ENCODE measurements around the gene LDLRAP1. TPM values are rescaled to one million over a fixed set of nuclear protein-coding genes. Genes with fewer than 3 reads are reported as not detected.

The LDLRAP1 gene
- total and polyA plus RNA-seq, 2 experiments from 2014 or later = 9.6 to 22.7 TPM

DNA sequence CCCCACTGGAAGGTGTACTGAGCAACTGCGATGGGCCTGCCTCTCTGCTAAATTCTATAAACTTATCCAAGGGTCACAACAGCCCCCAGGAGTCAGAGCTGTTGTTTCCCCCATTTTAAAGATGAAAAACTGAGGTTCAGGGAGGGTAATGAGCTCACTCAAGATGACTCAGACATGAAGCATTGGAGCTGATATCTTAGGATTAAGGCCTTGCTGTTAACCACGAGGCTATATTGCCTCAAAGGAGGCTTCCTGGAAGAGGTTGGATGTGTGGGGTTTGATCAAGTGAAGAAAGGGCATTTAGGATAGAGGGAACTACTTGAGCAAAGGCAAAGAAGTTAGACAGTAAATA is 6.7 kb downstream of the LDLRAP1 start:
- 0 out of 2 replicates have a peak, but pooled peaks cover 1% of the 10 kb centered on the region for H3K4me1 ChIP-seq (ENCODE audit: insufficient read depth)
- Mint-ChIP-seq H3K36me3 (ENCODE audit: low read depth) (no peaks in the 10 kb centered on the region), H3K4me1 (peaks cover 5% of the 10 kb centered on the region), H3K4me3 (no peak overlapping the region), H3K27ac (no peak overlapping the region), H3K9me3 (no peaks in the 10 kb centered on the region; the same call in 2 of the 3 replicates), H3K27me3 (ENCODE audit: insufficient read depth, low read depth, poor library complexity) (peaks cover 2% of the 10 kb centered on the region)
- TF ChIP-seq NANOG (IDR thresholded peaks at IDR 0.05; ENCODE audit: borderline replicate concordance) (no peak), ZNF114 (CRISPR knock-in tag; IDR thresholded peaks at IDR 0.05) (no peak)
- TF ChIP-seq, protein P1, sequence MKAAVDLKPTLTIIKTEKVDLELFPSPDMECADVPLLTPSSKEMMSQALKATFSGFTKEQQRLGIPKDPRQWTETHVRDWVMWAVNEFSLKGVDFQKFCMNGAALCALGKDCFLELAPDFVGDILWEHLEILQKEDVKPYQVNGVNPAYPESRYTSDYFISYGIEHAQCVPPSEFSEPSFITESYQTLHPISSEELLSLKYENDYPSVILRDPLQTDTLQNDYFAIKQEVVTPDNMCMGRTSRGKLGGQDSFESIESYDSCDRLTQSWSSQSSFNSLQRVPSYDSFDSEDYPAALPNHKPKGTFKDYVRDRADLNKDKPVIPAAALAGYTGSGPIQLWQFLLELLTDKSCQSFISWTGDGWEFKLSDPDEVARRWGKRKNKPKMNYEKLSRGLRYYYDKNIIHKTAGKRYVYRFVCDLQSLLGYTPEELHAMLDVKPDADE (IDR thresholded peaks at IDR 0.05) = no peak
- TF ChIP-seq, protein P2, sequence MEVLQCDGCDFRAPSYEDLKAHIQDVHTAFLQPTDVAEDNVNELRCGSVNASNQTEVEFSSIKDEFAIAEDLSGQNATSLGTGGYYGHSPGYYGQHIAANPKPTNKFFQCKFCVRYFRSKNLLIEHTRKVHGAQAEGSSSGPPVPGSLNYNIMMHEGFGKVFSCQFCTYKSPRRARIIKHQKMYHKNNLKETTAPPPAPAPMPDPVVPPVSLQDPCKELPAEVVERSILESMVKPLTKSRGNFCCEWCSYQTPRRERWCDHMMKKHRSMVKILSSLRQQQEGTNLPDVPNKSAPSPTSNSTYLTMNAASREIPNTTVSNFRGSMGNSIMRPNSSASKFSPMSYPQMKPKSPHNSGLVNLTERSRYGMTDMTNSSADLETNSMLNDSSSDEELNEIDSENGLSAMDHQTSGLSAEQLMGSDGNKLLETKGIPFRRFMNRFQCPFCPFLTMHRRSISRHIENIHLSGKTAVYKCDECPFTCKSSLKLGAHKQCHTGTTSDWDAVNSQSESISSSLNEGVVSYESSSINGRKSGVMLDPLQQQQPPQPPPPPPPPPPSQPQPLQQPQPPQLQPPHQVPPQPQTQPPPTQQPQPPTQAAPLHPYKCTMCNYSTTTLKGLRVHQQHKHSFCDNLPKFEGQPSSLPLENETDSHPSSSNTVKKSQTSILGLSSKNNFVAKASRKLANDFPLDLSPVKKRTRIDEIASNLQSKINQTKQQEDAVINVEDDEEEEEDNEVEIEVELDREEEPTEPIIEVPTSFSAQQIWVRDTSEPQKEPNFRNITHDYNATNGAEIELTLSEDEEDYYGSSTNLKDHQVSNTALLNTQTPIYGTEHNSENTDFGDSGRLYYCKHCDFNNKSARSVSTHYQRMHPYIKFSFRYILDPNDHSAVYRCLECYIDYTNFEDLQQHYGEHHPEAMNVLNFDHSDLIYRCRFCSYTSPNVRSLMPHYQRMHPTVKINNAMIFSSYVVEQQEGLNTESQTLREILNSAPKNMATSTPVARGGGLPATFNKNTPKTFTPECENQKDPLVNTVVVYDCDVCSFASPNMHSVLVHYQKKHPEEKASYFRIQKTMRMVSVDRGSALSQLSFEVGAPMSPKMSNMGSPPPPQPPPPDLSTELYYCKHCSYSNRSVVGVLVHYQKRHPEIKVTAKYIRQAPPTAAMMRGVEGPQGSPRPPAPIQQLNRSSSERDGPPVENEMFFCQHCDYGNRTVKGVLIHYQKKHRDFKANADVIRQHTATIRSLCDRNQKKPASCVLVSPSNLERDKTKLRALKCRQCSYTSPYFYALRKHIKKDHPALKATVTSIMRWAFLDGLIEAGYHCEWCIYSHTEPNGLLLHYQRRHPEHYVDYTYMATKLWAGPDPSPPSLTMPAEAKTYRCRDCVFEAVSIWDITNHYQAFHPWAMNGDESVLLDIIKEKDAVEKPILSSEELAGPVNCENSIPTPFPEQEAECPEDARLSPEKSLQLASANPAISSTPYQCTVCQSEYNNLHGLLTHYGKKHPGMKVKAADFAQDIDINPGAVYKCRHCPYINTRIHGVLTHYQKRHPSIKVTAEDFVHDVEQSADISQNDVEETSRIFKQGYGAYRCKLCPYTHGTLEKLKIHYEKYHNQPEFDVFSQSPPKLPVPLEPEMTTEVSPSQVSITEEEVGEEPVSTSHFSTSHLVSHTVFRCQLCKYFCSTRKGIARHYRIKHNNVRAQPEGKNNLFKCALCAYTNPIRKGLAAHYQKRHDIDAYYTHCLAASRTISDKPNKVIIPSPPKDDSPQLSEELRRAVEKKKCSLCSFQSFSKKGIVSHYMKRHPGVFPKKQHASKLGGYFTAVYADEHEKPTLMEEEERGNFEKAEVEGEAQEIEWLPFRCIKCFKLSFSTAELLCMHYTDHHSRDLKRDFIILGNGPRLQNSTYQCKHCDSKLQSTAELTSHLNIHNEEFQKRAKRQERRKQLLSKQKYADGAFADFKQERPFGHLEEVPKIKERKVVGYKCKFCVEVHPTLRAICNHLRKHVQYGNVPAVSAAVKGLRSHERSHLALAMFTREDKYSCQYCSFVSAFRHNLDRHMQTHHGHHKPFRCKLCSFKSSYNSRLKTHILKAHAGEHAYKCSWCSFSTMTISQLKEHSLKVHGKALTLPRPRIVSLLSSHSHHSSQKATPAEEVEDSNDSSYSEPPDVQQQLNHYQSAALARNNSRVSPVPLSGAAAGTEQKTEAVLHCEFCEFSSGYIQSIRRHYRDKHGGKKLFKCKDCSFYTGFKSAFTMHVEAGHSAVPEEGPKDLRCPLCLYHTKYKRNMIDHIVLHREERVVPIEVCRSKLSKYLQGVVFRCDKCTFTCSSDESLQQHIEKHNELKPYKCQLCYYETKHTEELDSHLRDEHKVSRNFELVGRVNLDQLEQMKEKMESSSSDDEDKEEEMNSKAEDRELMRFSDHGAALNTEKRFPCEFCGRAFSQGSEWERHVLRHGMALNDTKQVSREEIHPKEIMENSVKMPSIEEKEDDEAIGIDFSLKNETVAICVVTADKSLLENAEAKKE (CRISPR knock-in tag; IDR thresholded peaks at IDR 0.05) = no peak
- H4K20me1 ChIP-seq (replicated peaks; ENCODE audit: insufficient read depth) = peaks cover 14% of the 10 kb centered on the region; the same call in 1 of the 2 replicates
- H3K4me3 ChIP-seq = no peak overlapping the region
- H3K27me3 ChIP-seq (ENCODE audit: insufficient read depth) = no peaks in the 10 kb centered on the region
- no peak overlapping the region for H2AFZ ChIP-seq
- DNase-seq (ENCODE audit: low spot score) = no peak
- no peaks in the 10 kb centered on the region for H3F3A ChIP-seq (replicated peaks; ENCODE audit: low read depth)
- no peaks in the 10 kb centered on the region for H3K36me3 ChIP-seq (ENCODE audit: insufficient read depth)
- ATAC-seq = no peak
- 0 out of 2 replicates have a peak, but pooled peaks cover 4% of the 10 kb centered on the region for H3K79me2 ChIP-seq (replicated peaks; ENCODE audit: insufficient read depth)
- H3K4me2 ChIP-seq = no peak overlapping the region
- H3K9me2 ChIP-seq (ENCODE audit: insufficient read depth) = no peaks in the 10 kb centered on the region
- H3K27ac ChIP-seq (ENCODE audit: low read depth) = no peak overlapping the region

Data from GM23338 (cell line).